IMR-90 (cell line): ENCODE results near the gene MIEN1. TPM values are rescaled to one million over a fixed set of nuclear protein-coding genes. Genes with fewer than 3 reads are reported as not detected.

Experiments
- ATAC-seq: fragments of 200-7000 bp; cut with Tn5 transposase; 2 replicates; pipeline ENCODE4 v1.9.1; 2020; ENCODE audit warnings: low read depth, mild to moderate bottlenecking, moderate library complexity
- BruUV-seq: library from RNA; stranded (reverse); fragments of 400-500 nt; replicated peaks from 2 replicates; lab custom pipeline; 2021; lab: Mats Ljungman, UMichigan
- CTCF ChIA-PET: fragments of 300-600 bp; formaldehyde crosslinking; extraction: SDS; loops from one replicate; lab custom pipeline; 2021; ENCODE audit warnings: antibody characterized with exemption; lab: Yijun Ruan, JAX
- POLR2A ChIA-PET: fragments of 300-600 bp; sonication (Branson Sonifier 250); formaldehyde crosslinking; loops from one replicate; lab custom pipeline; 2022; ENCODE audit warnings: antibody characterized with exemption; ENCODE audit not compliant: unreplicated experiment; lab: Charles Lee
- DNase-seq: peaks from one replicate; pipeline ENCODE4 v3.0.0; 2013
- H2AFZ ChIP-seq: replicated peaks from 2 replicates; pipeline ENCODE3; 2013; ENCODE audit warnings: low read length, mild to moderate bottlenecking; ENCODE audit not compliant: poor library complexity
- H2AK5ac ChIP-seq: 2 replicates; pipeline ENCODE4 v1.6.1; 2013; ENCODE audit warnings: low read depth, low read length, inconsistent platforms
- H2AK9ac ChIP-seq: replicated peaks from 2 replicates; pipeline ENCODE3; 2013; ENCODE audit warnings: mild to moderate bottlenecking, low read depth, low read length, moderate library complexity; ENCODE audit not compliant: poor library complexity
- H2BK120ac ChIP-seq: 2 replicates; pipeline ENCODE4 v1.6.1; 2013; ENCODE audit warnings: low read depth, low read length, inconsistent platforms
- H2BK15ac ChIP-seq: 3 replicates; pipeline ENCODE4 v1.6.1; 2013; ENCODE audit warnings: low read depth, low read length, inconsistent platforms
- H2BK20ac ChIP-seq: 2 replicates; pipeline ENCODE4 v1.6.1; 2013; ENCODE audit warnings: low read depth, mild to moderate bottlenecking, inconsistent platforms, low read length, moderate library complexity
- H2BK5ac ChIP-seq: 2 replicates; pipeline ENCODE4 v1.6.1; 2013; ENCODE audit warnings: mild to moderate bottlenecking, low read depth, low read length, inconsistent platforms; ENCODE audit not compliant: poor library complexity, severe bottlenecking
- H3K14ac ChIP-seq: replicated peaks from 2 replicates; pipeline ENCODE4 v1.6.1; 2013; ENCODE audit warnings: low read depth, low read length, inconsistent platforms
- H3K18ac ChIP-seq: 2 replicates; pipeline ENCODE4 v1.6.1; 2013; ENCODE audit warnings: low read depth, low read length, control low read depth
- H3K23ac ChIP-seq: 2 replicates; pipeline ENCODE4 v1.6.1; 2013; ENCODE audit warnings: low read depth, low read length, inconsistent platforms
- H3K27ac ChIP-seq: 2 replicates; pipeline ENCODE4 v1.5.1; 2013; ENCODE audit warnings: mild to moderate bottlenecking, control low read depth, low read length; ENCODE audit not compliant: insufficient read depth
- H3K27me3 ChIP-seq: 2 replicates; pipeline ENCODE4 v1.6.1; 2013; ENCODE audit warnings: low read length; ENCODE audit not compliant: control insufficient read depth, insufficient read depth
- H3K36me3 ChIP-seq: 2 replicates; pipeline ENCODE4 v1.6.1; 2013; ENCODE audit warnings: low read length, mixed read lengths; ENCODE audit not compliant: control insufficient read depth, insufficient read depth
- H3K4ac ChIP-seq: 2 replicates; pipeline ENCODE4 v1.6.1; 2013; ENCODE audit warnings: low read depth, low read length, inconsistent platforms
- H3K4me1 ChIP-seq: 2 replicates; pipeline ENCODE4 v1.6.1; 2013; ENCODE audit warnings: low read length, mixed read lengths; ENCODE audit not compliant: control insufficient read depth, insufficient read depth
- H3K4me2 ChIP-seq: 2 replicates; pipeline ENCODE4 v1.6.1; 2013; ENCODE audit warnings: low read depth, mild to moderate bottlenecking, control low read depth, low read length, moderate library complexity
- H3K4me3 ChIP-seq: 2 replicates; pipeline ENCODE4 v1.5.1; 2013; ENCODE audit warnings: low read depth, mild to moderate bottlenecking, control low read depth, low read length, moderate library complexity; ENCODE audit not compliant: insufficient read depth
- H3K56ac ChIP-seq: 2 replicates; pipeline ENCODE4 v1.6.1; 2013; ENCODE audit warnings: low read length, inconsistent platforms; ENCODE audit not compliant: insufficient read depth; ENCODE audit errors: extremely low read depth
- H3K79me1 ChIP-seq, 2 experiments: 2 replicates each; pipeline ENCODE4 v1.6.1; 2013; ENCODE audit warnings: low read length in 2 of 2, inconsistent platforms in 1 of 2, low read depth in 1 of 2
- H3K9ac ChIP-seq: 2 replicates; pipeline ENCODE4 v1.6.1; 2013; ENCODE audit warnings: low read depth, low read length, control low read depth
- H3K9me1 ChIP-seq: 2 replicates; pipeline ENCODE4 v1.6.1; 2013; ENCODE audit warnings: low read length, inconsistent platforms; ENCODE audit not compliant: insufficient read depth
- H3K9me3 ChIP-seq: 2 replicates; pipeline ENCODE4 v1.6.1; 2013; ENCODE audit warnings: low read length; ENCODE audit not compliant: control insufficient read depth, insufficient read depth
- H4K20me1 ChIP-seq: 2 replicates; pipeline ENCODE4 v1.6.1; 2013; ENCODE audit warnings: low read length, inconsistent platforms; ENCODE audit not compliant: insufficient read depth
- H4K5ac ChIP-seq: 2 replicates; pipeline ENCODE4 v1.6.1; 2013; ENCODE audit warnings: mild to moderate bottlenecking, low read depth, low read length, control low read depth
- H4K8ac ChIP-seq, 2 experiments: 2 replicates each; pipeline ENCODE4 v1.6.1; 2013; ENCODE audit warnings: low read depth in 2 of 2, low read length in 2 of 2, control low read depth in 1 of 2, inconsistent platforms in 1 of 2
- H4K91ac ChIP-seq: 2 replicates; pipeline ENCODE4 v1.6.1; 2013; ENCODE audit warnings: low read depth, low read length, inconsistent platforms; ENCODE audit not compliant: insufficient read depth
- WGBS, 2 experiments: methylation state at CpG; one replicate each; pipeline versions ENCODE4 v1.1.5 to v1.1.7; 2013; ENCODE audit warnings: missing lambda C conversion rate in 2 of 2; ENCODE audit not compliant: insufficient read length in 1 of 2; ENCODE audit errors: extremely low coverage in 2 of 2; 5-methylcytosine and 5-hydroxymethylcytosine counted together
- dilution Hi-C: fragments of 300-500 bp; cut with HindIII; formaldehyde crosslinking; loops from one replicate; pipeline ENCODE4 v1.14.3; 2018; ENCODE audit warnings: low sequenced_read_pairs; ENCODE audit not compliant: unreplicated experiment
- in situ Hi-C: fragments of 300-500 bp; cut with MboI; formaldehyde crosslinking; loops from 3 replicates; pipeline ENCODE4 v1.14.3; 2019; ENCODE audit warnings: low sequenced_read_pairs, inconsistent platforms, mixed read lengths
- intact Hi-C: fragments of 100-400 bp; cut with micrococcal nuclease; formaldehyde crosslinking; loops from 2 replicates; pipeline ENCODE4 v1.10.0; 2022
- polyA plus RNA-seq, 3 experiments: library from polyadenylated mRNA; depleted of rRNA; stranded (reverse); fragments of >200 nt; gene quantifications; 2 replicates each; pipeline ENCODE4 v1.2.3, GENCODE V29; 2012; ENCODE audit warnings: low replicate concordance in 1 of 3
- total RNA-seq: library from RNA; depleted of rRNA; stranded (reverse); fragments of >200 nt; gene quantifications from 2 replicates; pipeline ENCODE4 v1.2.3, GENCODE V29; 2012
- TF ChIP-seq, protein P1 (sequence below): fragments of 150-350 bp; IDR thresholded peaks from 2 replicates; pipeline ENCODE4 v1.6.1; 2016; ENCODE audit warnings: low read depth, mild to moderate bottlenecking, low read length, moderate library complexity, borderline replicate concordance
- TF ChIP-seq, protein P2 (sequence below): conservative IDR thresholded peaks from 2 replicates; pipeline ENCODE4 v1.5.1; 2012; ENCODE audit warnings: mild to moderate bottlenecking, low read depth, low read length, improper control_type of control experiment

The MIEN1 gene
- total and polyA plus RNA-seq, 2 of the 4 experiments (the other 2 are of a cell fraction): 20.3 to 75.6 TPM

DNA sequence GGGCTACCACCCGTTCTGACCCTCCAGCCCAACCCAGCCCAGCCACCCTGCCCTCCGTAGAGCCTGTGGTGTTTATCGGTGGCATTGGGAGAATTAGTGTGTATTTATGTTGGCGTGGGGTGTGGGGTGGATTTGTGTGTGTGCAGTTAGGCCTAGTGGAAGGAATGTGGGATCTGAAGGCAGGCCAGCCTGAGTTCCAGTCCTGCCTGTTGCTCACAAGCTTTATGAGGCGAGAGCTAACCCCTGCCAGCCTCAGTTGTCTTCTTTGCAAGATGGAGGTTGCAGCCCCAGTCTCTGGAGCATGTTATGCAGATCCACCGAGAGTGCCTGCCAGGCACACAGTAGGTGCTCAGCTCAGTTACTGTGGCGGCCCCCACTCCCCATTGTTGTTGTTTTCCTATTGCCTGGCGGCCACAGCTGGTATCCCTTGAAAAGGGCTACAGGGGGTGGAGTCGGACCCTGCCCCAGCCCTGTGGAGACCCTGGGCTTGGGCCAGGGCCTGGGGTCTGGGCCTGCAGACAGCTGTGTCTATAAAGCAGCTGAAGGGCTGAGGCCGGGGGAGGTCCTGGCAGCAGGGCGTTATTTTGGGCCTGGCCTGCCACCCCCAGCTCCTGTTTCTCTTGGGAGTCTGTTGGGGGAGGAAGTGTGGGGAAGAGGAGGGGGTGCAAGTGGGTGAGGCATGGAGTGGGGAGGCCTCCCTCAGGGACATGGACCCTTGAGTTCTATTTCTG is 25.3 kb downstream of the MIEN1 start:
- Histone ChIP-seq H4K91ac (no peak overlapping the region), H3K9ac (no peak overlapping the region), H3K56ac (no peak overlapping the region), H3K36me3 (peaks cover 27% of the 10 kb centered on the region), H4K8ac (no peak overlapping the region), H2AK9ac (no peak overlapping the region), H3K4ac (no peak overlapping the region), H2AK5ac (no peak overlapping the region), H3K27ac (no peak overlapping the region), H4K5ac (no peak overlapping the region), H2BK120ac (no peak overlapping the region), H3K4me1 (peaks cover 19% of the 10 kb centered on the region), H3K27me3 (no peaks in the 10 kb centered on the region), H3K18ac (no peak overlapping the region), H2BK5ac (no peak overlapping the region), H3K4me2 (no peak overlapping the region), H3K23ac (no peak overlapping the region), H3K9me1 (peaks cover 20% of the 10 kb centered on the region), H3K9me3 (no peaks in the 10 kb centered on the region), H2AFZ (no peak overlapping the region), H2BK20ac (no peak overlapping the region), H3K4me3 (no peak overlapping the region), H2BK15ac (no peak overlapping the region), H4K20me1 (peaks cover 55% of the 10 kb centered on the region), H3K14ac (no peak overlapping the region), H3K79me1 (peaks cover 0 to 68% of the 10 kb centered on the region in 2 experiments; a peak in 3 of 4 replicates)
- CTCF ChIA-PET: interaction anchor here (0.6 to 1.1 kb wide), 2 partner anchors 17 to 76 kb away, joined by 3 to 5 read pairs; partner anchors contain the start of gene PGAP3
- ATAC-seq: peak; percentile 16; the same call in 1 of the 2 replicates
- in situ Hi-C loops (no loop called here), dilution Hi-C loops (no loop called here), intact Hi-C loops (no loop called here)
- POLR2A ChIA-PET: no interaction called here
- DNase-seq: peak; percentile 50
- 100% methylated on average over 1 of the region's 11 CpGs; no CpG with 5 or more reads in 1 of the 2 experiments for WGBS, 2 experiments
- BruUV-seq: no TSS peak
- TF ChIP-seq, protein P1, sequence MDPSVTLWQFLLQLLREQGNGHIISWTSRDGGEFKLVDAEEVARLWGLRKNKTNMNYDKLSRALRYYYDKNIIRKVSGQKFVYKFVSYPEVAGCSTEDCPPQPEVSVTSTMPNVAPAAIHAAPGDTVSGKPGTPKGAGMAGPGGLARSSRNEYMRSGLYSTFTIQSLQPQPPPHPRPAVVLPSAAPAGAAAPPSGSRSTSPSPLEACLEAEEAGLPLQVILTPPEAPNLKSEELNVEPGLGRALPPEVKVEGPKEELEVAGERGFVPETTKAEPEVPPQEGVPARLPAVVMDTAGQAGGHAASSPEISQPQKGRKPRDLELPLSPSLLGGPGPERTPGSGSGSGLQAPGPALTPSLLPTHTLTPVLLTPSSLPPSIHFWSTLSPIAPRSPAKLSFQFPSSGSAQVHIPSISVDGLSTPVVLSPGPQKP: no peak
- TF ChIP-seq, protein P2, sequence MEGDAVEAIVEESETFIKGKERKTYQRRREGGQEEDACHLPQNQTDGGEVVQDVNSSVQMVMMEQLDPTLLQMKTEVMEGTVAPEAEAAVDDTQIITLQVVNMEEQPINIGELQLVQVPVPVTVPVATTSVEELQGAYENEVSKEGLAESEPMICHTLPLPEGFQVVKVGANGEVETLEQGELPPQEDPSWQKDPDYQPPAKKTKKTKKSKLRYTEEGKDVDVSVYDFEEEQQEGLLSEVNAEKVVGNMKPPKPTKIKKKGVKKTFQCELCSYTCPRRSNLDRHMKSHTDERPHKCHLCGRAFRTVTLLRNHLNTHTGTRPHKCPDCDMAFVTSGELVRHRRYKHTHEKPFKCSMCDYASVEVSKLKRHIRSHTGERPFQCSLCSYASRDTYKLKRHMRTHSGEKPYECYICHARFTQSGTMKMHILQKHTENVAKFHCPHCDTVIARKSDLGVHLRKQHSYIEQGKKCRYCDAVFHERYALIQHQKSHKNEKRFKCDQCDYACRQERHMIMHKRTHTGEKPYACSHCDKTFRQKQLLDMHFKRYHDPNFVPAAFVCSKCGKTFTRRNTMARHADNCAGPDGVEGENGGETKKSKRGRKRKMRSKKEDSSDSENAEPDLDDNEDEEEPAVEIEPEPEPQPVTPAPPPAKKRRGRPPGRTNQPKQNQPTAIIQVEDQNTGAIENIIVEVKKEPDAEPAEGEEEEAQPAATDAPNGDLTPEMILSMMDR: peak; percentile 58
